K562 treated with DMSO at 1 percent for 4 hours (cell line): ENCODE results near the gene CCR4. TPM values are rescaled to one million over a fixed set of nuclear protein-coding genes. Genes with fewer than 3 reads are reported as not detected.

Experiments
- total RNA-seq: library from RNA; unstranded; fragments of 300-600 nt; gene quantifications from 2 replicates; pipeline ENCODE4 v1.2.3, GENCODE V29; 2022; ENCODE audit not compliant: insufficient read depth

CCR4 gene
- not detected in 2 replicates for total RNA-seq

DNA sequence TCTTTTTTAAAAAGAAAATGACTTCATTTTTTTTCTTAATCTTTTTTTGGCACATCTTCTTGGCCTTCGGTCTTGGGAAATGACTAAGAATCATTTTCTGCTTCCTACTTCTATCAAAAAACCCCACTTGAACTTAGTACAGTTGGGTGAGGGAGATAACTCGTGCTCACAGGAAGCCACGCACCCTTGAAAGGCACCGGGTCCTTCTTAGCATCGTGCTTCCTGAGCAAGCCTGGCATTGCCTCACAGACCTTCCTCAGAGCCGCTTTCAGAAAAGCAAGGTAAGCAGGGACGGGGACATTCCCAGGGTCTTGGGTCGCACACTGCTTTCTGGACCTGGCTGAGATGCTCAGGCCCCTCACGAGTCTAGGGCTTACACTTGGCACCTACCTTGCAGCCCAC lies at the start of gene CCR4:
TSS of gene CCR4 (plus strand) at position 235 of the 402 bp plus-strand sequence. CDS start 1,779 bp downstream, outside the sequence.

Other genes starting within 250 kb of the CCR4 start
- not detected in 2 replicates for gene TRIM71, start 133.6 kb upstream of the CCR4 start, total RNA-seq
- gene GLB1, start 145.5 kb downstream of the CCR4 start, total RNA-seq, result 90.7 and 107 TPM in 2 replicates
- 1.4 TPM in 2 replicates for gene TMPPE, start 145.5 kb downstream of the CCR4 start, total RNA-seq
- gene CRTAP, start 162.4 kb downstream of the CCR4 start, total RNA-seq, result 144 and 147 TPM in 2 replicates